Endothelial cell of umbilical vein (primary cell): ENCODE data around the gene ZNF567.

Source experiments
- EZH2 ChIP-seq: IDR thresholded peaks from 2 replicates; pipeline ENCODE4 v1.6.1; 2012; ENCODE audit warnings: borderline replicate concordance, low read depth, mild to moderate bottlenecking, moderate library complexity, low read length, inconsistent platforms; ENCODE audit not compliant: severe bottlenecking
- FOS ChIP-seq: IDR thresholded peaks from 2 replicates; pipeline ENCODE4 v1.6.1; 2011; ENCODE audit warnings: mild to moderate bottlenecking, low read length, moderate library complexity, borderline replicate concordance; ENCODE audit not compliant: insufficient read depth
- GATA2 ChIP-seq: IDR thresholded peaks from 2 replicates; pipeline ENCODE4 v1.7.0; 2011; ENCODE audit warnings: low read depth, mild to moderate bottlenecking, moderate library complexity, mixed read lengths, low read length; ENCODE audit not compliant: insufficient read length, insufficient read depth
- JUN ChIP-seq: IDR thresholded peaks from 2 replicates; pipeline ENCODE4 v1.6.1; 2011; ENCODE audit warnings: borderline replicate concordance, low read depth; ENCODE audit not compliant: insufficient read length, insufficient read depth
- MYC ChIP-seq: IDR thresholded peaks from one replicate; pipeline ENCODE4 v1.6.1; 2011; ENCODE audit warnings: mild to moderate bottlenecking, low read depth, low read length
- POLR2A ChIP-seq: IDR thresholded peaks from 2 replicates; pipeline ENCODE4 v1.6.1; 2012; ENCODE audit warnings: low read depth, mild to moderate bottlenecking, control low read depth, low read length
- POLR2AphosphoS5 ChIP-seq: IDR thresholded peaks from 2 replicates; pipeline ENCODE4 v1.6.1; 2012; ENCODE audit warnings: low read depth, mild to moderate bottlenecking, control low read depth, low read length, moderate library complexity; ENCODE audit not compliant: insufficient read depth
- TF ChIP-seq, protein P1 (sequence below), 2 donors: IDR thresholded peaks; 1 replicate in 1 of 2; 2 replicates in 1 of 2; pipeline ENCODE4 v1.5.1; 2011; ENCODE audit warnings: low read length in 2 of 2, mild to moderate bottlenecking in 2 of 2, moderate library complexity in 2 of 2, control low read depth in 1 of 2, inconsistent platforms in 1 of 2, low read depth in 1 of 2; ENCODE audit not compliant: insufficient read depth in 1 of 2; ENCODE audit errors: extremely low read depth in 1 of 2
- TF ChIP-seq, protein P2 (sequence below): IDR thresholded peaks from 2 replicates; pipeline ENCODE4 v1.6.1; 2011; ENCODE audit not compliant: insufficient read depth, insufficient read length

DNA sequence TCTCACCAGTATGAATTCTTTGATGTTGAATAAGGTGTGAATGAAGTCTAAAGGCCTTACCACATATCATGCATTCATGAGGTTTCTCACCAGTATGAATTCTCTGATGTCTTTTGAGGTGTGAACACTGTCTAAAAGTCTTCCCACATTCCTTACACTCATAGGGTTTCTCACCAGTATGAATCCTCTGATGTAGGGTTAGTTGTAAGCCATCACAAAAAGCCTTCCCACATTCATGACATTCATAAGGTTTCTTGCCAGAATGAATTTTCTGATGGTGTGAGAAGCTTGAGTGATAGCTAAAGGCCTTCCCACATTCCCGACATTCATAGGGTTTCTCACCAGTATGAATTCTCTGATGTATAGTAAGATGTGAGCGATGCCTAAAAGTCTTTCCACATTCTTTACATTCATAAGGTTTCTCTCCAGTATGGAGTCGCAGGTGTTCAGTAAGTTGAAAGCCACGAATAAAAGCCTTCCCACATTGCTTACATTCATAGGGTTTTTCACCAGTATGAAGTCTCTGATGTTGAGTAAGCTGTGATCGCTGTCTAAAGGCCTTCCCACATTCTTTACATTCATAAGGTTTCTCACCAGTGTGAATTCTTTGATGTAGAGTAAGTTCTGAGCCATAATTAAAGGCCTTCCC lies 48.4 kb upstream of the ZNF567 start:
- TF ChIP-seq, protein P1, sequence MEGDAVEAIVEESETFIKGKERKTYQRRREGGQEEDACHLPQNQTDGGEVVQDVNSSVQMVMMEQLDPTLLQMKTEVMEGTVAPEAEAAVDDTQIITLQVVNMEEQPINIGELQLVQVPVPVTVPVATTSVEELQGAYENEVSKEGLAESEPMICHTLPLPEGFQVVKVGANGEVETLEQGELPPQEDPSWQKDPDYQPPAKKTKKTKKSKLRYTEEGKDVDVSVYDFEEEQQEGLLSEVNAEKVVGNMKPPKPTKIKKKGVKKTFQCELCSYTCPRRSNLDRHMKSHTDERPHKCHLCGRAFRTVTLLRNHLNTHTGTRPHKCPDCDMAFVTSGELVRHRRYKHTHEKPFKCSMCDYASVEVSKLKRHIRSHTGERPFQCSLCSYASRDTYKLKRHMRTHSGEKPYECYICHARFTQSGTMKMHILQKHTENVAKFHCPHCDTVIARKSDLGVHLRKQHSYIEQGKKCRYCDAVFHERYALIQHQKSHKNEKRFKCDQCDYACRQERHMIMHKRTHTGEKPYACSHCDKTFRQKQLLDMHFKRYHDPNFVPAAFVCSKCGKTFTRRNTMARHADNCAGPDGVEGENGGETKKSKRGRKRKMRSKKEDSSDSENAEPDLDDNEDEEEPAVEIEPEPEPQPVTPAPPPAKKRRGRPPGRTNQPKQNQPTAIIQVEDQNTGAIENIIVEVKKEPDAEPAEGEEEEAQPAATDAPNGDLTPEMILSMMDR (IDR thresholded peaks at IDR 0.05; ENCODE audit: extremely low read depth in 1 of 2, insufficient read depth in 1 of 2, low read depth in 1 of 2, low read length in 2 of 2) = no peak
- TF ChIP-seq POLR2A (no peak), POLR2AphosphoS5 (no peak), EZH2 (no peak), GATA2 (no peak), MYC (no peak), FOS (no peak), JUN (no peak)
- TF ChIP-seq, protein P2, sequence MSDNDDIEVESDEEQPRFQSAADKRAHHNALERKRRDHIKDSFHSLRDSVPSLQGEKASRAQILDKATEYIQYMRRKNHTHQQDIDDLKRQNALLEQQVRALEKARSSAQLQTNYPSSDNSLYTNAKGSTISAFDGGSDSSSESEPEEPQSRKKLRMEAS = no peak
